SK-N-SH treated with all-trans-retinoic acid at 6 μM for 48 hours (cell line): ENCODE results near the gene ZNF148.
"Not testable (repeated sequence)": the region's sequence is repeated elsewhere in the genome, so short reads cannot be mapped to it uniquely, and the experiment has no call there.

Experiments
- ATAC-seq: fragments of 200-7000 bp; cut with Tn5 transposase; 3 replicates; pipeline ENCODE4 v1.9.1; 2020; ENCODE audit warnings: mild to moderate bottlenecking, moderate library complexity
- ARNTL ChIP-seq: fragments of 450-650 bp; formaldehyde crosslinking; IDR thresholded peaks from 2 replicates; pipeline ENCODE4 v1.5.0; 2020; ENCODE audit warnings: low read depth, mild to moderate bottlenecking, moderate library complexity, borderline replicate concordance
- BACH2 ChIP-seq: fragments of 250-450 bp; sonication (Bioruptor Pico); IDR thresholded peaks from 2 replicates; pipeline ENCODE4 v1.9.0; 2021; ENCODE audit warnings: mild to moderate bottlenecking, borderline replicate concordance
- CSDC2 ChIP-seq: fragments of 250-450 bp; sonication (Bioruptor Pico); IDR thresholded peaks from 2 replicates; pipeline ENCODE4 v1.5.0; 2020; ENCODE audit warnings: mild to moderate bottlenecking, moderate library complexity
- ESRRG ChIP-seq: fragments of 250-450 bp; sonication (Bioruptor Pico); IDR thresholded peaks from 2 replicates; pipeline ENCODE4 v1.6.1; 2021; ENCODE audit warnings: mild to moderate bottlenecking
- GLIS3 ChIP-seq: fragments of 250-450 bp; sonication (Bioruptor Pico); IDR thresholded peaks from 2 replicates; pipeline ENCODE4 v1.5.0; 2020; ENCODE audit warnings: mild to moderate bottlenecking, moderate library complexity
- ISL1 ChIP-seq: fragments of 250-450 bp; sonication (Bioruptor Pico); IDR thresholded peaks from 2 replicates; pipeline ENCODE4 v2.1.2; 2022; ENCODE audit warnings: mild to moderate bottlenecking, moderate library complexity
- OSR1 ChIP-seq: fragments of 250-450 bp; sonication (Bioruptor Pico); IDR thresholded peaks from 2 replicates; pipeline ENCODE4 v1.8.0; 2022; ENCODE audit warnings: moderate library complexity, mild to moderate bottlenecking, inconsistent platforms
- PATZ1 ChIP-seq: fragments of 250-450 bp; sonication (Bioruptor Pico); IDR thresholded peaks from 2 replicates; pipeline ENCODE4 v1.8.0; 2020; ENCODE audit warnings: mild to moderate bottlenecking, moderate library complexity, borderline replicate concordance
- POU6F1 ChIP-seq: fragments of 250-450 bp; sonication (Bioruptor Pico); IDR thresholded peaks from 2 replicates; pipeline ENCODE4 v1.8.0; 2021; ENCODE audit warnings: low read depth, mild to moderate bottlenecking, moderate library complexity, borderline replicate concordance
- PPARA ChIP-seq: fragments of 250-450 bp; sonication (Bioruptor Pico); IDR thresholded peaks from 2 replicates; pipeline ENCODE4 v1.5.0; 2020; ENCODE audit warnings: mild to moderate bottlenecking, borderline replicate concordance
- RARB ChIP-seq: fragments of 250-450 bp; sonication (Bioruptor Pico); IDR thresholded peaks from 2 replicates; pipeline ENCODE4 v1.8.0; 2021; ENCODE audit warnings: mild to moderate bottlenecking, moderate library complexity
- SNAI2 ChIP-seq: fragments of 250-450 bp; sonication (Bioruptor Pico); IDR thresholded peaks from 2 replicates; pipeline ENCODE4 v1.5.0; 2020; ENCODE audit warnings: mild to moderate bottlenecking, moderate library complexity
- TCF4 ChIP-seq: fragments of 250-450 bp; sonication (Bioruptor Pico); IDR thresholded peaks from 2 replicates; pipeline ENCODE4 v1.8.0; 2021; ENCODE audit warnings: mild to moderate bottlenecking, moderate library complexity, borderline replicate concordance
- TOX ChIP-seq: fragments of 250-450 bp; sonication (Bioruptor Pico); IDR thresholded peaks from 2 replicates; pipeline ENCODE4 v1.8.0; 2021; ENCODE audit warnings: mild to moderate bottlenecking, moderate library complexity, borderline replicate concordance
- ZC3H10 ChIP-seq: fragments of 250-450 bp; sonication (Bioruptor Pico); IDR thresholded peaks from 2 replicates; pipeline ENCODE4 v1.5.1; 2021; ENCODE audit warnings: mild to moderate bottlenecking, moderate library complexity
- ZFP3 ChIP-seq: fragments of 250-450 bp; sonication (Bioruptor Pico); IDR thresholded peaks from 2 replicates; pipeline ENCODE4 v1.5.0; 2020; ENCODE audit warnings: mild to moderate bottlenecking, moderate library complexity
- ZFP30 ChIP-seq: fragments of 450-650 bp; formaldehyde crosslinking; IDR thresholded peaks from 2 replicates; pipeline ENCODE4 v1.5.0; 2022; ENCODE audit warnings: mild to moderate bottlenecking, moderate library complexity
- ZNF565 ChIP-seq: fragments of 450-650 bp; formaldehyde crosslinking; conservative IDR thresholded peaks from 2 replicates; pipeline ENCODE4 v1.5.0; 2020; ENCODE audit warnings: low read depth, mild to moderate bottlenecking, moderate library complexity
- ZNF70 ChIP-seq: fragments of 450-650 bp; formaldehyde crosslinking; IDR thresholded peaks from 2 replicates; pipeline ENCODE4 v1.5.0; 2020; ENCODE audit warnings: mild to moderate bottlenecking, moderate library complexity
- ZNF8 ChIP-seq: fragments of 450-650 bp; formaldehyde crosslinking; IDR thresholded peaks from 2 replicates; pipeline ENCODE4 v1.5.0; 2020; ENCODE audit warnings: mild to moderate bottlenecking, moderate library complexity
- TF ChIP-seq, protein P1 (sequence below): fragments of 250-450 bp; sonication (Bioruptor Pico); IDR thresholded peaks from 2 replicates; pipeline ENCODE4 v1.5.0; 2020; ENCODE audit warnings: mild to moderate bottlenecking, moderate library complexity
- TF ChIP-seq, protein P2 (sequence below): fragments of 250-450 bp; sonication (Bioruptor Pico); IDR thresholded peaks from 2 replicates; pipeline ENCODE4 v1.5.1; 2020; ENCODE audit warnings: low read depth, mild to moderate bottlenecking, moderate library complexity
- TF ChIP-seq, protein P3 (sequence below): fragments of 250-450 bp; sonication (Bioruptor Pico); IDR thresholded peaks from 2 replicates; pipeline ENCODE4 v1.5.1; 2021; ENCODE audit warnings: mild to moderate bottlenecking, moderate library complexity

Gene ZNF148

GRCh38 chr3:125395091-125395490 is 20.0 kb upstream of the ZNF148 start (continued):
- TF ChIP-seq, protein P1, sequence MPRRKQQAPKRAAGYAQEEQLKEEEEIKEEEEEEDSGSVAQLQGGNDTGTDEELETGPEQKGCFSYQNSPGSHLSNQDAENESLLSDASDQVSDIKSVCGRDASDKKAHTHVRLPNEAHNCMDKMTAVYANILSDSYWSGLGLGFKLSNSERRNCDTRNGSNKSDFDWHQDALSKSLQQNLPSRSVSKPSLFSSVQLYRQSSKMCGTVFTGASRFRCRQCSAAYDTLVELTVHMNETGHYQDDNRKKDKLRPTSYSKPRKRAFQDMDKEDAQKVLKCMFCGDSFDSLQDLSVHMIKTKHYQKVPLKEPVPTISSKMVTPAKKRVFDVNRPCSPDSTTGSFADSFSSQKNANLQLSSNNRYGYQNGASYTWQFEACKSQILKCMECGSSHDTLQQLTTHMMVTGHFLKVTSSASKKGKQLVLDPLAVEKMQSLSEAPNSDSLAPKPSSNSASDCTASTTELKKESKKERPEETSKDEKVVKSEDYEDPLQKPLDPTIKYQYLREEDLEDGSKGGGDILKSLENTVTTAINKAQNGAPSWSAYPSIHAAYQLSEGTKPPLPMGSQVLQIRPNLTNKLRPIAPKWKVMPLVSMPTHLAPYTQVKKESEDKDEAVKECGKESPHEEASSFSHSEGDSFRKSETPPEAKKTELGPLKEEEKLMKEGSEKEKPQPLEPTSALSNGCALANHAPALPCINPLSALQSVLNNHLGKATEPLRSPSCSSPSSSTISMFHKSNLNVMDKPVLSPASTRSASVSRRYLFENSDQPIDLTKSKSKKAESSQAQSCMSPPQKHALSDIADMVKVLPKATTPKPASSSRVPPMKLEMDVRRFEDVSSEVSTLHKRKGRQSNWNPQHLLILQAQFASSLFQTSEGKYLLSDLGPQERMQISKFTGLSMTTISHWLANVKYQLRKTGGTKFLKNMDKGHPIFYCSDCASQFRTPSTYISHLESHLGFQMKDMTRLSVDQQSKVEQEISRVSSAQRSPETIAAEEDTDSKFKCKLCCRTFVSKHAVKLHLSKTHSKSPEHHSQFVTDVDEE, result no peak
- TF ChIP-seq, all 23 proteins: peak for 0

DNA sequence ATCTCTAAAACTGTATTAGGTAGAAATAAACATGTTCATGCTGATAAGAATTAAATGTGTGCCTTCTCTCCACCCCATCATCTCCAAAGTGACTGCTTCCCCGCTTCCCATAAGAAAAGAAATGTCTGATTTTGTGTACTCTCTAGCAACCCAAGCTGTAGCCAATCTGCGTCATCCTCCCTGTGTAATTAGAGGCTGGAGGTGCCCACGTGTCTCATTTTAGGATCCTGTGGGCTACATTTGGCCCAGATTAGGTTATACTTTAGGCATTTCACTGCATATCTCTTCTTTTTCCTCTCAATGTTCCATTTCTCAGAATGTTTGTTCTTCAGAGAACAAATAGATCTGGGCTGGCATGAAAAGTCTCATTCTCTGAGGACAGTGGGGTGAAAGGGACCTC is 19.3 kb upstream of the ZNF148 start:
- no peak for TF ChIP-seq ZFP30 (CRISPR knock-in tag)
- TF ChIP-seq TCF4 (CRISPR knock-in tag), result no peak
- no peak for TF ChIP-seq ESRRG (CRISPR knock-in tag)
- no peak for TF ChIP-seq ARNTL (CRISPR knock-in tag)
- TF ChIP-seq GLIS3 (CRISPR knock-in tag), result no peak
- no peak for TF ChIP-seq TOX (CRISPR knock-in tag)
- TF ChIP-seq ZNF565 (CRISPR knock-in tag), result no peak
- TF ChIP-seq ZNF70 (CRISPR knock-in tag), result no peak
- TF ChIP-seq ZNF8, result no peak
- TF ChIP-seq, protein P2, sequence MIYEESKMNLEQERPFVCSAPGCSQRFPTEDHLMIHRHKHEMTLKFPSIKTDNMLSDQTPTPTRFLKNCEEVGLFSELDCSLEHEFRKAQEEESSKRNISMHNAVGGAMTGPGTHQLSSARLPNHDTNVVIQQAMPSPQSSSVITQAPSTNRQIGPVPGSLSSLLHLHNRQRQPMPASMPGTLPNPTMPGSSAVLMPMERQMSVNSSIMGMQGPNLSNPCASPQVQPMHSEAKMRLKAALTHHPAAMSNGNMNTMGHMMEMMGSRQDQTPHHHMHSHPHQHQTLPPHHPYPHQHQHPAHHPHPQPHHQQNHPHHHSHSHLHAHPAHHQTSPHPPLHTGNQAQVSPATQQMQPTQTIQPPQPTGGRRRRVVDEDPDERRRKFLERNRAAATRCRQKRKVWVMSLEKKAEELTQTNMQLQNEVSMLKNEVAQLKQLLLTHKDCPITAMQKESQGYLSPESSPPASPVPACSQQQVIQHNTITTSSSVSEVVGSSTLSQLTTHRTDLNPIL (CRISPR knock-in tag), result no peak
- ATAC-seq, result no peak

DNA sequence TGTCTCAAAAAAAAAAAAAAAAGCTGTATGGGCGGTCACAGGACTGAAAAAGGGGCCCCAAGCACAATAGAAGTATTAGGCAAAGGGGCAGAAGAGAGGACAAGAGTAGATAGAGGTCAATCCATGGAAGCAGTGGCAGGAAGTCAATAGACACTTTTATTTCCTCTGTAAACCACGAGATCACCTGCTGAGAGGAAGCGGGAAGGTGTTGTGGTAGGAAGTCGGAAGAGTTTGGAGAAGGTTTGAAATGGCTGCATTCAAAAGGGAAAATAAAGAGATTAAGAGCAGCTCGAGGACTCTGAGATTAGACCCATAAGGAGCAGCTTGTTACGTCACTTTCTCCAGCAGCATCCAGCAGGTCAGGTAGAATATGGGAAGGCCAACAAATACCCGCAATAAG is 14.2 kb upstream of the ZNF148 start:
- no peak for ATAC-seq
- TF ChIP-seq, protein P3, sequence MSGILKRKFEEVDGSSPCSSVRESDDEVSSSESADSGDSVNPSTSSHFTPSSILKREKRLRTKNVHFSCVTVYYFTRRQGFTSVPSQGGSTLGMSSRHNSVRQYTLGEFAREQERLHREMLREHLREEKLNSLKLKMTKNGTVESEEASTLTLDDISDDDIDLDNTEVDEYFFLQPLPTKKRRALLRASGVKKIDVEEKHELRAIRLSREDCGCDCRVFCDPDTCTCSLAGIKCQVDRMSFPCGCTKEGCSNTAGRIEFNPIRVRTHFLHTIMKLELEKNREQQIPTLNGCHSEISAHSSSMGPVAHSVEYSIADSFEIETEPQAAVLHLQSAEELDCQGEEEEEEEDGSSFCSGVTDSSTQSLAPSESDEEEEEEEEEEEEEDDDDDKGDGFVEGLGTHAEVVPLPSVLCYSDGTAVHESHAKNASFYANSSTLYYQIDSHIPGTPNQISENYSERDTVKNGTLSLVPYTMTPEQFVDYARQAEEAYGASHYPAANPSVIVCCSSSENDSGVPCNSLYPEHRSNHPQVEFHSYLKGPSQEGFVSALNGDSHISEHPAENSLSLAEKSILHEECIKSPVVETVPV (CRISPR knock-in tag), result no peak
- no peak for TF ChIP-seq ZC3H10
- TF ChIP-seq SNAI2 (CRISPR knock-in tag), result no peak
- TF ChIP-seq TCF4 (CRISPR knock-in tag), result no peak
- TF ChIP-seq, protein P1, result no peak
- TF ChIP-seq, protein P2 (CRISPR knock-in tag), result no peak
- TF ChIP-seq ZFP30 (CRISPR knock-in tag), result no peak
- no peak for TF ChIP-seq RARB (CRISPR knock-in tag)
- no peak for TF ChIP-seq PPARA (CRISPR knock-in tag)
- TF ChIP-seq ISL1 (CRISPR knock-in tag), result no peak
- TF ChIP-seq OSR1 (CRISPR knock-in tag), result no peak
- TF ChIP-seq CSDC2 (CRISPR knock-in tag), result no peak
- TF ChIP-seq POU6F1 (CRISPR knock-in tag), result no peak
- TF ChIP-seq BACH2, result no peak
- no peak for TF ChIP-seq ESRRG (CRISPR knock-in tag)
- no peak for TF ChIP-seq ZFP3 (CRISPR knock-in tag)
- TF ChIP-seq PATZ1 (CRISPR knock-in tag), result no peak
- no peak for TF ChIP-seq ZNF565 (CRISPR knock-in tag)
- no peak for TF ChIP-seq ZNF8

DNA sequence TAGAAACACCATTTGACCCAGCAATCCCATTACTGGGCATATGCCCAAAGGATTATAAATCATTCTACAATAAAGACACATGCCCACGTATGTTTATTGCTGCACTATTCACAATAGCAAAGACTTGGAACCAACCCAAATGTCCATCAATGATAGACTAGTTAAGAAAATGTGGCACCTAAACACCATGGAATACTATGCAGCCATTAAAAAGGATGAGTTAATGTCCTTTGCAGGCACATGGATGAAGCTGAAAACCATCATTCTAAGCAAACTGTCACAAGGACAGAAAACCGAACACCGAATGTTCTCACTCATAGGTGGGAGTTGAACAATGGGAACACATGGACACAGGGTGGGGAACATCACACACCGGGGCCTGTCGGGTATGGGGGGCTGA is 13.2 kb upstream of the ZNF148 start:
- not testable (repeated sequence) for ATAC-seq
